NB4 (cell line): ENCODE measurements around the gene PNMA3.
"Not testable (repeated sequence)": the region's sequence is repeated elsewhere in the genome, so short reads cannot be mapped to it uniquely, and the experiment has no call there.

ENCODE experiments used
- DNase-seq: peaks from one replicate; pipeline ENCODE4 v3.0.0; 2010; ENCODE audit warnings: low read depth
- H3K4me3 ChIP-seq: one replicate; pipeline ENCODE4 v1.5.1; 2011; ENCODE audit warnings: mild to moderate bottlenecking, low read depth, low read length, moderate library complexity
- MYC ChIP-seq: IDR thresholded peaks from 2 replicates; pipeline ENCODE4 v1.6.1; 2011; ENCODE audit warnings: low read depth, low read length
- POLR2A ChIP-seq: IDR thresholded peaks from 2 replicates; pipeline ENCODE4 v1.6.1; 2011; ENCODE audit warnings: mild to moderate bottlenecking; ENCODE audit not compliant: insufficient read length; ENCODE audit errors: extremely low read depth
- TF ChIP-seq, protein P1 (sequence below): IDR thresholded peaks from 2 replicates; pipeline ENCODE4 v1.6.1; 2011; ENCODE audit warnings: low read depth, low read length
- TF ChIP-seq, protein P2 (sequence below): IDR thresholded peaks from one replicate; pipeline ENCODE4 v1.5.1; 2012; ENCODE audit warnings: low read depth, low read length

Gene PNMA3

DNA sequence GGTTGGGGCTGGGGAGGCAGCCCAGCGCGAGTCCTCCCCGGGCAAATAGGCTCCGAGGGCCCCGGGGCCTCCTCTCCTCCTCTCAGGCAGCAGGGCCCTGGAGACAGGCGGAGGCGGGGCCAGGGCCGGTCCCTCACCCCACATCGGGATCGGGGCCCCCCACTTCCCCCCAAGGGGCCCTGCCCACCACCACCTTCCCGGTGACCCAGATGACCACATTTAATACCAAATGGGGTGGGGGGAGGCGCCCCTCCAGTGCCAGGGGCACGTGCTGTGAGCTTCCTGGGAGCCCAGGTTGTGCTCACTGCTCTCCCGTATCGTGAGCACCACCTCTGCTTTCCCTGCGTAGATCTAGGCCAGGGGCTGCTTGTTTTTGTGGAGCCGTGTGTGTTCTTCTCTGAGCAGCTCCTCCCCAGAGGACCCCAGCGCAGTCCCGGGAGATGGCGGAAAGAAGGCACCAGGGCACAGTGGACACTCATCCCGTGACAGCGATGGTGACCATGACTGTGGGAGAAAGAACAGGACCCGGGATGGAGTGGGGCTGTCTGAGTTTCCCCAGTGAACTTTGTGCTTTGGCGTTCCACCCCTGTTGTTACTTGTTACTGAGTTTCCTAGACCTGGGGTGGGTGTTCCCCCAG lies 18.1 kb downstream of the PNMA3 start:
- no peak for TF ChIP-seq MYC
- TF ChIP-seq POLR2A: no peak
- TF ChIP-seq, protein P1, sequence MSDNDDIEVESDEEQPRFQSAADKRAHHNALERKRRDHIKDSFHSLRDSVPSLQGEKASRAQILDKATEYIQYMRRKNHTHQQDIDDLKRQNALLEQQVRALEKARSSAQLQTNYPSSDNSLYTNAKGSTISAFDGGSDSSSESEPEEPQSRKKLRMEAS: no peak
- TF ChIP-seq, protein P2, sequence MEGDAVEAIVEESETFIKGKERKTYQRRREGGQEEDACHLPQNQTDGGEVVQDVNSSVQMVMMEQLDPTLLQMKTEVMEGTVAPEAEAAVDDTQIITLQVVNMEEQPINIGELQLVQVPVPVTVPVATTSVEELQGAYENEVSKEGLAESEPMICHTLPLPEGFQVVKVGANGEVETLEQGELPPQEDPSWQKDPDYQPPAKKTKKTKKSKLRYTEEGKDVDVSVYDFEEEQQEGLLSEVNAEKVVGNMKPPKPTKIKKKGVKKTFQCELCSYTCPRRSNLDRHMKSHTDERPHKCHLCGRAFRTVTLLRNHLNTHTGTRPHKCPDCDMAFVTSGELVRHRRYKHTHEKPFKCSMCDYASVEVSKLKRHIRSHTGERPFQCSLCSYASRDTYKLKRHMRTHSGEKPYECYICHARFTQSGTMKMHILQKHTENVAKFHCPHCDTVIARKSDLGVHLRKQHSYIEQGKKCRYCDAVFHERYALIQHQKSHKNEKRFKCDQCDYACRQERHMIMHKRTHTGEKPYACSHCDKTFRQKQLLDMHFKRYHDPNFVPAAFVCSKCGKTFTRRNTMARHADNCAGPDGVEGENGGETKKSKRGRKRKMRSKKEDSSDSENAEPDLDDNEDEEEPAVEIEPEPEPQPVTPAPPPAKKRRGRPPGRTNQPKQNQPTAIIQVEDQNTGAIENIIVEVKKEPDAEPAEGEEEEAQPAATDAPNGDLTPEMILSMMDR: no peak
- no peak for DNase-seq
- no peak overlapping the region for H3K4me3 ChIP-seq

DNA sequence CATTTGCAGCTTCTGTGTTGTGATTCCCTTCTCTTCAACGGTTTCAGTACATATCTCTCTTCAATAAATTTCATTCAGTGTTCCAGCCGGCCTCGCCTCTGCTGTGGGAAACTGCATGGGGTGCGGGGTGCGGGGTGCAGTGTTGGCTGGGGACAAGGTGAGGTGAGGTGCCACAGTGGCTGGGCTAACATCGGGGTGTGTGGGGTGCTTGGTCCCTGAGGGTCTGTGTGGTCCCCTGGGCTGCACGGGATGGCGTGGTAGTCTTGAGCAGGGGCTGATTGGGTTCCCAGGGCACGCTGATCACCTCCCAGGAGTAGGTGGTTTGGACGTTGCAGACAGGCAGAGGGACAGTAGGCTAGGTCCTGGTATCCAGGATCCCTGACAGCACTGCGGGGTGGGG lies 18.7 kb downstream of the PNMA3 start:
- no peak overlapping the region for H3K4me3 ChIP-seq
- DNase-seq: no peak
- TF ChIP-seq MYC (no peak), POLR2A (no peak)
- TF ChIP-seq, protein P1: no peak
- TF ChIP-seq, protein P2: no peak

DNA sequence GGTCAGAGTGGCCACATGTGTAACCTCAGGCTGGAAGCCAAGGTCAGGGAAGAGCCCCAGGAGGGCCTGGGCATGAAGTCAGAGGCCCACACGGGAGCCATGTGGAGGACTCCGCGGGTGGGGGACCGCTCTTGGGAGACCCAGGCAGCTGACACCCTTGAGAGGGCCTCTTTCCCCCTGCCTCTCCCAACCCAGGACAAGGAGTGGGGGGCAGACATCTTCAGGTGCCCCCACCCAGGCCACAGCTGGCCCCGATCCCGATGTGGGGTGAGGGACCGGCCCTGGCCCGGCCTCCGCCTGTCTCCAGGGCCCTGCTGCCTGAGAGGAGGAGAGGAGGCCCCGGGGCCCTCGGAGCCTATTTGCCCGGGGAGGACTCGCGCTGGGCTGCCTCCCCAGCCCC lies 19.1 kb downstream of the PNMA3 start:
- DNase-seq: no peak
- no peak overlapping the region for H3K4me3 ChIP-seq
- TF ChIP-seq, protein P2: no peak
- TF ChIP-seq MYC (no peak), POLR2A (no peak)
- TF ChIP-seq, protein P1: no peak

DNA sequence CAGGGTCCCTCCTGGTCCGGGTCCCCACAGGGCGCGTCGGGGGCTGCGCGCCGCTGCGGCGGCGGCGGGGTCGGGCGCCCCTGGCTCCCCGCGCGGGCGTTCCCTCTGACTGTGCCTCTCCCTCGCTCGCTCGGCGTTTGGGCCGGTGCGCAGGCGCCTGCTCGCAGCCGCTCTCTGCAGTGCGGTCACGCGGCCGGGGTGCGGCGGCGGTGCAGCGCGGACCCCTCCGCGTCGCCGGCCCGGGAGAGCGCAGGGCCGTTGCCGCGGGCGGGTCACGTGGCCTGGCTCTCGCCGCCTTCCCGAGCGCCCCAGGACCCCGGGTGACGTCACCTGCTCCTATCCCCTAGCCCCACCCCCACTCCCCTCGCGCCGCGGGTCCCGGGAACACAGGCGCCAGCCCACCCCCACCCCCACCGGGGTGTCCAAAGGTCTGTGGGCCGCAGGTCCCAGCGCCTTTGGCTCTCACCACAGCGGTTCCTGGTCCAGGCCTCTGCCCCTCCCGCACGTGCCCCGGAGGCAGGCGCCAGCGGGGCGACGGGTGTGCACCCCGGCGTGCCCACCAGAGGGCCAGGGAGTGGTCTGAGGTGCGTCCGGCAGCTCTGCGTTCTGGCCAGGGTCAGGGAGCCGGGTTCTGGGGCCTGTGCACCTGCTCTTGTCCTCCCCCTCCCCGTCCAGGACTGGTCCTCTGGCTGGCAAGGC lies 21.3 kb downstream of the PNMA3 start:
- DNase-seq, H3K4me3 ChIP-seq: not testable (repeated sequence)

DNA sequence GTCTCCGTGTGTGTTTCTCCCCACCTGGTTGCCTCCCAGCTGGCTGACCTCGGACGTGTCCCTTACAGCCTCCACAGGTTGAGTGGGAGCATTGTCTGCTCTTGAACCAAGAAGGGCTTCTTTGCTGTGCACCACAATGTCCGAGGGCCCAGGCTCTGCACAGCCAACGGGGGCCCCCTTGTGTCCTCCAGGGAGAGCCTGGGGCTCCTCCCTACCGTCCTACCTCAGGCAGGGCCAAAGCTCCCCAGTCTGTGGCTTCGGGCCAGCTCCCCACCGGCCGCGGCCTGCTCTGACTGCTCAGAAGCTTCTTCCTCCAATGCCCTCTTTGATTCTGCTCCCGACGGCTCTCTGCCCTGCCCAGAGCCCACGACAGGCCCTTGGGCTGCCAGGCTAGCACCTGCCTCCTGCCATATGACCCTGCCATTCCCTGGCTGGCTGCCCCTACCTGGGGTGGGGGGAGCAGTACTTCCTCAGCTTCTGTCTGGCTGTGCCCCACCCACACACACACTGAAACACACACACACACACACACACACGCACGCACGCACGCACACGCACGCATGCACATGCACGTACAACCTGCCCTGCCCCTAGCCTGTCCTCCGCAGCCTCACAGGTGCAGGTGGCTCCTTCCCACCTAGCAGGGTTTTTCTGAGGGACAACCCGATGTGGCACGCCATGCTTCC lies 27.1 kb downstream of the PNMA3 start:
- H3K4me3 ChIP-seq, DNase-seq: not testable (repeated sequence)

DNA sequence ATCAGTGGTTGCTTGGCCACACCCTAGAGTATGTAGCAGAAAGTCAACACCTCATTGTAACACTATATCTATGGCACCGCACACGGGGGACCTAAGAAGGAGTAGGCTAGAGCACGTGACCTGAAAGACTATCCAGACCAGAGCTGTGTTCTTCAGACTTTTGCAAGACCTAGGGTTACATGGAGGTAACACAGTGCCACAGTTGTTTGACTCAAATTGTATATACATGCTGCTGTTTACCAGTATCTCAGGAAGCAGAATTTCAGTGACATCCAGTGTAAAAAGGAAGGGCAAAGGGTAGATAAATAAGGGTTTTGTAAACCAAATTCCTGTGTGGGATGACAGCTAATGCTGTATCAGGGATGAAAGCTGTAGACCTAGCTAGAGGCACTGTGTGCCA lies 46.1 kb downstream of the PNMA3 start:
- no peak for DNase-seq
- H3K4me3 ChIP-seq: no peak overlapping the region
- no peak for TF ChIP-seq MYC
- TF ChIP-seq, protein P1: no peak
- TF ChIP-seq POLR2A: no peak
- TF ChIP-seq, protein P2: no peak

DNA sequence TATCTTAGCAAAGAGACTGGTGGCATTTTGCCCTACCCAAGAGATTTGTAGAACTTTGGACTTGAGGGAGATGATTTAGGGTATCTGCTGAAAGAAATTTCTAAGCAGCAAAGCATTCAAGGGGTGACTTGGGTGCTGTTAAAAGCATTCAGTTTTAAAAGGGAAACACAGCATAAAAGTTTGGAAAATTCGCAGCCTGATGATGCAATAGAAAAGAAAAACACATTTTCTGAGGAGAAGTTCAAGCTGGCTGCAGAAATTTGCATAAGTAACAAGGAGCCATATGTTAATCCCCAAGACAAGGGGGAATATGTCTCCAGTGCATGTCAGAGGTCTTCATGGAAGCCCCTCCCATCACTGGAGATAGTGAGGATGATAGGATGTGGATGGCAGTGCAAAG lies 48.7 kb downstream of the PNMA3 start:
- not testable (repeated sequence) for H3K4me3 ChIP-seq, DNase-seq

DNA sequence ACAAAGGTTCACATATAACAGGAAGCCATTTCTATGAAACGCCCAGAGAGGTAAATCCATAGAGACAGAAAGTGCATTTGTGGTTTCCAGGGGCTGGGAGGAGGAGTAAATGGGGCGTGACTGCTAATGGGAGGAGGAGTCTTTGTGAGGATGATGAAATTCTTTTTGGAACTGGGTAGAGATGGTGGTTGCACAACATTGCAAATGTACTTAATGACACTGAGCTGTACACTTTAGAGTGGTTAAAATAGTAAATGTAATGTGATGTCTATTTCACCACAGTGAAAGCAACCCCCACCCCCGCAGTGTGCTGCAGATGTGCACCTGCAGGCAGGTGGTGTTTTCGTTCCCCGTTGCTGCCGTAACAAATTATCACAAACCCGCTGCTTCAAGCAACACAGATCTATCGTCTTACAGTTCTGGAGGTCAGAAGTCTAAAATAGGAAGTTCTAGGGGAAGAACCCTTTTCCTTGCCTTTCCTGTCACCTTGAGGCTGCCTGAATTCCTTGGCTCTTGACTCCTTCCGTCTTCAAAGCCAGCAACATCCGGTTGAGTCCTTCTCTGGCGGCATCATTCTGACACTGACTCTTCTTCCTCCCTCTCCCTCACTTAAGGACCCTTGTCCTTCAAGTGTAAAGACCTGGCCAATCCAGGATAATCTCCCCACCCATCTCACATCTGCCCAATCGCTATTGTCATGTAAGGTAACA lies 50.0 kb downstream of the PNMA3 start:
- DNase-seq, H3K4me3 ChIP-seq: not testable (repeated sequence)
